Mesenchymal stem cell (in vitro differentiated cells and primary cell): ENCODE measurements around the gene LOXL3.

ENCODE experiments used
- DNase-seq: peaks from one replicate; pipeline ENCODE4 v3.0.0-alpha.2; 2013
- H2AFZ ChIP-seq: one replicate; pipeline ENCODE4 v1.6.1; 2013; ENCODE audit warnings: low read depth, mild to moderate bottlenecking, control low read depth, inconsistent platforms, low read length, moderate library complexity
- H2AK5ac ChIP-seq: 2 replicates; pipeline ENCODE4 v1.6.1; 2013; ENCODE audit warnings: low read length, moderate library complexity, mild to moderate bottlenecking, inconsistent platforms; ENCODE audit not compliant: severe bottlenecking
- H2BK120ac ChIP-seq: one replicate; pipeline ENCODE4 v1.6.1; 2013; ENCODE audit warnings: low read depth, mild to moderate bottlenecking, inconsistent platforms, low read length, moderate library complexity
- H2BK12ac ChIP-seq, 2 experiments: one replicate each; pipeline ENCODE4 v1.6.1; 2013; ENCODE audit warnings: inconsistent platforms in 2 of 2, low read length in 2 of 2, mild to moderate bottlenecking in 2 of 2, moderate library complexity in 2 of 2, control low read depth in 1 of 2
- H2BK15ac ChIP-seq: one replicate; pipeline ENCODE4 v1.6.1; 2013; ENCODE audit warnings: mild to moderate bottlenecking, low read depth, inconsistent platforms; ENCODE audit not compliant: poor library complexity, severe bottlenecking
- H2BK5ac ChIP-seq: 2 replicates; pipeline ENCODE4 v1.6.1; 2013; ENCODE audit warnings: low read depth, mild to moderate bottlenecking, low read length, control low read depth, inconsistent platforms; ENCODE audit not compliant: poor library complexity, severe bottlenecking
- H3K14ac ChIP-seq, 2 experiments: one replicate each; pipeline ENCODE4 v1.6.1; 2013; ENCODE audit warnings: inconsistent platforms in 2 of 2, low read length in 2 of 2, control low read depth in 1 of 2, mild to moderate bottlenecking in 1 of 2, moderate library complexity in 1 of 2
- H3K18ac ChIP-seq, 2 experiments: one replicate each; pipeline ENCODE4 v1.6.1; 2013; ENCODE audit warnings: inconsistent platforms in 2 of 2, low read length in 2 of 2, control low read depth in 1 of 2, low read depth in 1 of 2, mild to moderate bottlenecking in 1 of 2
- H3K23ac ChIP-seq, 2 experiments: one replicate each; pipeline ENCODE4 v1.6.1; 2013; ENCODE audit warnings: inconsistent platforms in 2 of 2, low read length in 2 of 2, mild to moderate bottlenecking in 2 of 2, moderate library complexity in 2 of 2, control low read depth in 1 of 2
- H3K27ac ChIP-seq: 2 replicates; pipeline ENCODE4 v1.5.1; 2013; ENCODE audit warnings: mild to moderate bottlenecking, moderate library complexity, low read length, control low read depth, inconsistent platforms; ENCODE audit not compliant: poor library complexity, severe bottlenecking
- H3K27me3 ChIP-seq, 2 experiments: 2 replicates each; pipeline versions ENCODE4 v1.6.1 to v1.7.0; 2013; ENCODE audit warnings: low read length in 2 of 2, mild to moderate bottlenecking in 2 of 2, moderate library complexity in 2 of 2, control low read depth in 1 of 2, inconsistent platforms in 1 of 2; ENCODE audit not compliant: control insufficient read depth in 1 of 2, insufficient read depth in 1 of 2
- H3K36me3 ChIP-seq, 2 experiments: 2 replicates each; pipeline versions ENCODE4 v1.6.1 to v1.7.0; 2013; ENCODE audit warnings: low read length in 2 of 2, control low read depth in 1 of 2, inconsistent platforms in 1 of 2, low read depth in 1 of 2, mild to moderate bottlenecking in 1 of 2; ENCODE audit not compliant: insufficient read depth in 2 of 2, control insufficient read depth in 1 of 2
- H3K4ac ChIP-seq, 2 experiments: one replicate each; pipeline ENCODE4 v1.6.1; 2013; ENCODE audit warnings: inconsistent platforms in 2 of 2, low read length in 2 of 2, mild to moderate bottlenecking in 2 of 2, moderate library complexity in 2 of 2, control low read depth in 1 of 2, low read depth in 1 of 2
- H3K4me1 ChIP-seq: 2 replicates; pipeline ENCODE4 v1.6.1; 2013; ENCODE audit warnings: low read depth, low read length, control low read depth; ENCODE audit not compliant: control insufficient read depth, insufficient read depth
- H3K4me2 ChIP-seq: 2 replicates; pipeline ENCODE4 v1.6.1; 2013; ENCODE audit warnings: low read length, mild to moderate bottlenecking, inconsistent platforms; ENCODE audit not compliant: poor library complexity, severe bottlenecking
- H3K4me3 ChIP-seq, 2 experiments: 2 replicates each; pipeline versions ENCODE4 v1.5.1 to v1.7.0; 2013; ENCODE audit warnings: low read length in 2 of 2, mild to moderate bottlenecking in 2 of 2, control low read depth in 1 of 2, low read depth in 1 of 2; ENCODE audit not compliant: insufficient read depth in 1 of 2
- H3K79me1 ChIP-seq: replicated peaks from 2 replicates; pipeline ENCODE4 v1.6.1; 2013; ENCODE audit warnings: mild to moderate bottlenecking, control low read depth, low read length, inconsistent platforms; ENCODE audit not compliant: poor library complexity, severe bottlenecking
- H3K9ac ChIP-seq: 2 replicates; pipeline ENCODE4 v1.7.0; 2013; ENCODE audit warnings: mild to moderate bottlenecking, low read length, moderate library complexity
- H3K9me3 ChIP-seq: 2 replicates; pipeline ENCODE4 v1.7.0; 2013; ENCODE audit warnings: mild to moderate bottlenecking, low read length; ENCODE audit not compliant: control insufficient read depth
- H4K8ac ChIP-seq: one replicate; pipeline ENCODE4 v1.6.1; 2013; ENCODE audit warnings: inconsistent platforms, mild to moderate bottlenecking, low read length, moderate library complexity
- H4K91ac ChIP-seq: one replicate; pipeline ENCODE4 v1.6.1; 2013; ENCODE audit warnings: mild to moderate bottlenecking, low read length, inconsistent platforms
- WGBS: methylation state at CpG from one replicate; pipeline ENCODE4 v1.1.7; 2013; ENCODE audit warnings: mixed read lengths; 5-methylcytosine and 5-hydroxymethylcytosine counted together

LOXL3 gene

DNA sequence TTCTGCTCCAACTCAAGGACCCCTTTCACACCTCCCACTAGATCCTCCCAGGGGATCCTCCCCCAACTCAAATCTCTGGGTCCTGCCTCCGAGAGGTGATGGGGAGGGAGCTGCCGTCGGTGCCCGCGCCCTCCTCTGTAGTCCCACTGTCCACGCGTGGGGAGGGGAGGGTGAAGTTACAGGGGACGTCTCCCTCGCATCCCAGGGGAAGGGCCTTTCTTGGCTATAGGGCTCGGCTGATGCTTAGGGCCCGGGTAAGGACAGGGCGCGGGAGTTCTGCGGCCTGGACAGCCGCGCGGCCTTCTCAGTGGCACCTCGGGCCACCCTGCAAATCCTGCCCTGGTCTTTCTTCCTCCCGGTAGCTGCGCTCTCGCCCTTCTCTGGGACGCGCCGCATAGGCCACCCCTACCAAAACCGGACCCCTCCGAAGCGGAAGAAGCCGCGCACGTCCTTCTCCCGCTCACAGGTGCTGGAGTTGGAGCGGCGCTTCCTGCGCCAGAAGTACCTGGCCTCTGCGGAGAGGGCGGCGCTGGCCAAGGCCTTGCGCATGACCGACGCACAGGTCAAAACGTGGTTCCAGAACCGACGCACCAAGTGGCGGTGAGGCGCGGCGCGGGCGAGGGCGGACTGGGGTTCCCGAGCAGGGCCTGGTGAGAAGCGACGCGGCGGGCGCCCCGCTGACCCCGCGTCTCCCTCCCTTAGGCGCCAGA lies 38.3 kb downstream of the LOXL3 start:
- Histone ChIP-seq H2BK120ac (no peak overlapping the region), H2BK12ac (no peak overlapping the region), H3K79me1 (no peaks in the 10 kb centered on the region), H3K14ac (no peak overlapping the region), H3K4ac (no peak overlapping the region), H3K9ac (no peak overlapping the region), H3K23ac (peak overlapping the region in 1 of 2 experiments; percentile 87), H3K36me3 (peaks cover 0 to 3% of the 10 kb centered on the region in 2 experiments), H2AK5ac (no peak overlapping the region), H3K9me3 (no peaks in the 10 kb centered on the region), H3K18ac (no peak overlapping the region), H2BK5ac (no peak overlapping the region), H3K4me2 (no peak overlapping the region), H3K4me3 (peak overlapping the region in 1 of 2 experiments; percentile 26), H3K27ac (no peak overlapping the region), H3K4me1 (peaks cover 18% of the 10 kb centered on the region), H2AFZ (peak overlapping the region; percentile 76), H4K91ac (no peak overlapping the region), H2BK15ac (no peak overlapping the region), H4K8ac (no peak overlapping the region), H3K27me3 (peaks cover 97 to 99% of the 10 kb centered on the region in 2 experiments)
- no peak for DNase-seq
- 2% methylated on average over 50 of the region's 60 CpGs for WGBS

DNA sequence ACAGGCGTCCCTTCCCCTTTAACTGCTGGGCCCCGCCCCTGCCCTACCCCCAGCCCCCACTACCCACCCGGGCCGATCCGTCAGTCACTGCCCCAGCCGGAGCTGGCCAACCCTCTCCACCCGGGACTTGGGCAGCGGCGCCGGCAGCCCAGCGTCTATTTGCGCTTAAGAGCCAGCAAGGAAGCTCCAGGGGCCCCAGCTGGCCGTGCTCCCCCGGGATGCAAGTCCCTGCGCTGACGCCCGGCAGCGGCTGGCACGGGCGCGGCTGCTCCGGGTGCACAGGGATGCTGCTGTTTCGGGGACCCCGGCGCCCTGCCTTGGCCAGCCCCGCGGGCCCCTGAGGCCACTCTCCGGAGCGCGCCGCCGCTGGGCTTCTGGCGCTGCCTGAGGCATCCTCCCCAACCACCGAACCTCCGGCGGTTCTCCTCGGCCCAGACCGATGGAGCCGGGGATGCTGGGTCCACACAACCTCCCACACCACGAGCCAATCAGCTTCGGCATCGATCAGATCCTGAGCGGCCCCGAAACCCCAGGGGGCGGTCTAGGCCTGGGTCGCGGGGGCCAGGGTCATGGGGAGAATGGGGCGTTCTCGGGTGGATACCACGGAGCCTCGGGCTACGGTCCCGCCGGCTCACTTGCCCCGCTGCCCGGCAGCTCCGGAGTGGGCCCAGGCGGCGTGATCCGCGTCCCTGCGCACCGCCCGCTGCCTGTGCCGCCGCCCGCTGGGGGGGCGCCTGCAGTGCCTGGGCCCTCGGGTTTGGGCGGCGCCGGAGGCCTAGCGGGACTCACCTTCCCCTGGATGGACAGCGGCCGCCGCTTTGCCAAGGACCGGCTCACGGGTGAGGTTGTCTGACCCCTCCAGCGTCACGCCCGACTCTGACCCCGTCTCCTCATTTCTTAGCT lies 39.1 kb downstream of the LOXL3 start, which contains the start of gene TLX2:
Gene TLX2, plus strand, starts transcription at position 83 of the 903 bp plus-strand sequence. Its CDS starts 357 bp downstream, at position 440.
- no peak within 1 kb of the TSS for H2BK5ac ChIP-seq
- no peak within 1 kb of the TSS for H2BK15ac ChIP-seq
- H4K91ac ChIP-seq, result peak within 1 kb of the TSS; percentile 20
- no peak within 1 kb of the TSS for H2BK120ac ChIP-seq
- peak within 1 kb of the TSS in 1 of 2 experiments; percentile 87 for H3K23ac ChIP-seq
- H3K36me3 ChIP-seq, result peaks cover 0 to 3% of the 10 kb centered on the region in 2 experiments
- H3K4me3 ChIP-seq, result no peak within 1 kb of the TSS
- H3K4ac ChIP-seq, result no peak within 1 kb of the TSS
- H2AFZ ChIP-seq, result no peak within 1 kb of the TSS
- H2AK5ac ChIP-seq, result no peak within 1 kb of the TSS
- 5% methylated on average over 71 of the region's 82 CpGs for WGBS
- H3K27me3 ChIP-seq, result peaks cover 92 to 98% of the 10 kb centered on the region in 2 experiments
- DNase-seq, result no peak
- H2BK12ac ChIP-seq, result peak within 1 kb of the TSS in 1 of 2 experiments; percentile 34
- H4K8ac ChIP-seq, result no peak within 1 kb of the TSS
- no peaks in the 10 kb centered on the region for H3K9me3 ChIP-seq
- H3K14ac ChIP-seq, result no peak within 1 kb of the TSS
- no peak within 1 kb of the TSS for H3K4me2 ChIP-seq
- no peak within 1 kb of the TSS for H3K27ac ChIP-seq
- H3K9ac ChIP-seq, result no peak within 1 kb of the TSS
- peaks cover 18% of the 10 kb centered on the region for H3K4me1 ChIP-seq
- H3K18ac ChIP-seq, result no peak within 1 kb of the TSS
- H3K79me1 ChIP-seq, result no peaks in the 10 kb centered on the region

DNA sequence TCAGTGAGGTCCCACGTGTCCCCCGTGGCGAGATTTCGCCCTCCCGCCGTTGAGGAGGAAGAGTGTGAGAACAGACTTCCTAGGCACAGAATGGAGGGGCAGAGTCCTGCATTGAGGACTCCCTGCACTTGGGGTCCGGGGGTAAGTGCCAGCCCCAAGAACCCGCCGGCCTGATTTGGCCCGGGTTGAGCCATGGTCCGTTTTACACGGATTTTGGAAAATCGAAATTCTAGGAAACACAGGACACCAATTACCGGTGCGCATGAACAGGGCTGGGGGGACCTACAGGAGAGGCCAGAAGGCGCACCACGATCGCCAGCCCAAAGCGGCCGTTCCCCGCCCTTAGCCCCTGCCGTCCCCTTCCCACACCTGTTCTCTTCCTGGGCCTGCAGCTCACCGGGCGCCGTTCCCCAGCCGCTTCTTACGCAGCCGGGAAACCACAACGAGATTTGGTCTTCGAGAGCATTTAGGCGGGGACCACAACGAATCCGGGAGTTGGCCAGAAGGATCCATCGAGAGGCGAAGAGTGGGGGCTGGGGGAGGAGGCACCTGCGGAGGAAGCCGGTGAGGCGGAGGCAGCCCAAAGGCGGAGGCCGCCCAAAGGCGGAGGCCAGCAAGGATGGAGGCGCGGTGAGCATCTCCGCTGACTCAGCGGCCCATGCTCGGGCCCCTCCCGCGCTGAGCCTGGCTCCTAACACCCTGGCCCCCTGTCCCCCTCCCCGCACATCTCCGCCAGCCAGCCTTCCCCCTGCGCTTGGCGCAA lies 40.0 kb downstream of the LOXL3 start:
- H2AFZ ChIP-seq, result no peak overlapping the region
- H3K9me3 ChIP-seq, result no peaks in the 10 kb centered on the region
- no peak overlapping the region for H3K9ac ChIP-seq
- H4K91ac ChIP-seq, result peak overlapping the region; percentile 20
- no peak overlapping the region for H3K14ac ChIP-seq
- peak overlapping the region in 1 of 2 experiments; percentile 34 for H2BK12ac ChIP-seq
- no peak overlapping the region for H2BK15ac ChIP-seq
- H3K27me3 ChIP-seq, result peaks cover 83 to 91% of the 10 kb centered on the region in 2 experiments
- H2BK120ac ChIP-seq, result no peak overlapping the region
- no peak overlapping the region for H3K18ac ChIP-seq
- no peaks in the 10 kb centered on the region for H3K79me1 ChIP-seq
- H3K4me1 ChIP-seq, result peaks cover 18% of the 10 kb centered on the region
- peak; percentile 35 for DNase-seq
- H3K36me3 ChIP-seq, result peaks cover 0 to 3% of the 10 kb centered on the region in 2 experiments
- H2AK5ac ChIP-seq, result no peak overlapping the region
- peak overlapping the region in 1 of 2 experiments; percentile 79 for H3K23ac ChIP-seq
- no peak overlapping the region for H3K27ac ChIP-seq
- H2BK5ac ChIP-seq, result no peak overlapping the region
- WGBS, result 3% methylated on average over 49 of the region's 52 CpGs
- no peak overlapping the region for H3K4ac ChIP-seq
- no peak overlapping the region for H3K4me3 ChIP-seq
- H4K8ac ChIP-seq, result no peak overlapping the region
- H3K4me2 ChIP-seq, result no peak overlapping the region
